Stimulated activated CD8-positive, alpha-beta memory T cell treated with anti-CD3 and anti-CD28 coated beads, Interleukin-7, amount 100 ng/mL, for 24 hours (primary cell): ENCODE measurements around the gene MSI1.

Experiments used
- DNase-seq: peaks from one replicate; pipeline ENCODE4 v3.0.0-alpha.2; 2020; ENCODE audit warnings: low read depth

The MSI1 gene

DNA sequence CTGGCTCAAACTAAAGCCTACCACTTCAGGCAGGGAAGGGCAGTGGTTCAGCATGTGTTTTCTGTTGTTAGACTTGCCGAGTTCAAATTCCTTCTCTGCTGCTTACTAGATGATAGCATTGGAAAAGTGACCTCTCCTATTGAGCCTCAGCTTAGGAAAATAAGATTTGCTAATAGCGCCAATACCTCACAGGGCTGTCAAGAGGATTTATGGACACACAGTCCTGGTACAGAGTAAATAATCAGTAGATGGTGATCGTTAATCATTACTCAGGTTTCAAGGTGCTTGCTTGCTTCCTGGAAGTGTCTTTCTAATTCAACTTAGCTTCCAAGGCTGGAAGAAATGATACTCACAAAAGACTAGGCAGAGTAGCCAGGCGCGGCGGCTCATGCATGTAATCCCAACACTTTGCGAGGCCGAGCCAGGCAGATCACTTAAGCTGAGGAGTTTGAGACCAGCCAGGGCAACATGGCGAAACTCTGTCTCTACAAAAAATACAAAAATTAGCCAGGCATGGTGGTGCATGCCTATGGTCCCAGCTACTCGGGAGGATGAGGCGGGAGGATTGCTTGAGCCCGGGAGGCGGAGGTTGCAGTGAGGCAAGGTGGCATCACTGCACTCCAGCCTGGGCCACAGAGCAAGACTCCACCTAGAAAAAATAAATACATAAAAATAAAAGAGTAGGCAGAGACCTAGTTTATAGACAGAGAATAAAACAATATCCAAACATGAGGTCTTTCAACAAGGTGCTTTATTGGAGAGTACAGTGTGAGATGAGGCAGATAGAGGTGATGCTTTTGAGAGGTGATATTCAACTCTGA lies 47.4 kb downstream of the MSI1 start:
- DNase-seq = no peak

DNA sequence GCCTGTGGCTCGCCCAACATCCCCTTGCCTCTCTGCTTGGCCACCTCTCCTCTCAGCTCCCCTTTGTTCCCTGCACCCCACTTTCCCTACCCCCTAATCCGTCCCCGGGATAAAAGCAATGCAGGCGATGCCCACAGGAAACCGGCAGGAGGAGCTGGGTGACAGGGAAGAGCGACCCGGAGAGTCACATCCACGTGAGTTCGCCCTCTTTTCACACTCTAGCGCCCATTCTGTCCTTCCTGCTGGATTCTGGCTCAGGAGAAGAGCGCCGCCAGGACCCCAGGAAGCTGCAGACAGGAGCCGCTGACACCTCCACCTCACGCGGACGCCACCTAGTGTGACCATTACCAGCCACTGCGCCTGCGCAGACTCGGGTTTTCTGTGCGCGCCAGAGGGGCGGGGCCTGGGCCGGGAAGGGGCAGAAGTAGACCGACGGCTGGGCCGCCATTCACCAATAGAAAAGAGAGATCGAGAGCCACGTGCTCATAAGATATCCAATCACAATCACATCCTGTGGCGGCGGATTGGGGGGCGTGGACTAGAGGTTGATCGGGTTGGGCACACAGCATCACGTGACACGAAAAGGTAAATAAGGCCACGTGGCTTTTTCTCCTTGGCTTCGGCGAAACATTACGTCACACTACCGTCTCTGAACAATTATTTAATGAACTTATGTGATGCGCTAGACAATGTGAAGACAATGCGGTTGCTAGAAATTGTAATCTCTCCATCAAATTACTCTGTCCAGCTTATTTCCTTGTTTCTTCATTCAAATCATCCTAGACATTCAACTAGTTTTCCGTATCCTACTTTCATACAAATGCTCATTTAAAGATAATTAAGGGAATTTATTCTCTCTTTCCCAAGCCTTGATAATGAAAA lies 51.5 kb downstream of the MSI1 start:
- DNase-seq = peak; percentile 100

DNA sequence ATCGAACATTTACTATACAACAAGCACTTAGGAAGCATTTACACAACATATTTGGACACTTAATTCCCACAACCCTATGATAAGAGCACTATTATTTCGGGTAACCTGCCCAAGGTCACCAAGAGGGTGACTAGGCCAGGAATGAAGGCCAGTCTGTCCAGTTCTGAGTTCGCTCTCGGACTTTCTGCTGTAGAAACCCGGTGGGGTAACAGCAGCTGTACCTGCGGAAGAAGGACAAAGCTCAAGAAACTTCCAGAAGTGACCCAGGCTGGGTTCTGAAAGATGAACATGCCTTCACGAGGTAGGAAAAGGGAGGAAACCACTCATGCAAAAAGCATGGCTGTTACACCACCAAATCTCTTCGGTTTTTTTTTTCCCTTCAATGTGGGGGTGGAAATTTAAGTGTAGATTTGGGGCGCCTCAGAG lies 52.2 kb downstream of the MSI1 start:
- DNase-seq = no peak

DNA sequence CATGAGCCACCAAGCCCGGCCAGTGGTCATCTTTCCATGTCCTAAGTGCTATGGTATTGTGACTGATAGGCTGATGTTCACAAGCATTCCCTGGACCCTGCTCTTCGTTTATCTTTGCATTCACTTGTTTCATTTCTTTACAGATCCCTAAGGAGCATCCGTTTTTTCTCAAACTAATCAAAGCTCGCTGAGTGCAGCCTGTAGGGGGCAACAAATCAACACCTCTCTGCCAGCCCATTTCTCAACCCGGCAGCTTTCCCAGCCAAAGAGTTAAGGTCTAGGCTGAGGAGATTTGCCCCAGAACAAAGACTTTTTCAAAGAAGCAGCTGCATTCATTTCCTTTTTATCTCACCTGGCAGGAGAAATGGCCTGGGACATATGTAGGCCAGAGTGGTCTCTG lies 54.7 kb downstream of the MSI1 start:
- no peak for DNase-seq

DNA sequence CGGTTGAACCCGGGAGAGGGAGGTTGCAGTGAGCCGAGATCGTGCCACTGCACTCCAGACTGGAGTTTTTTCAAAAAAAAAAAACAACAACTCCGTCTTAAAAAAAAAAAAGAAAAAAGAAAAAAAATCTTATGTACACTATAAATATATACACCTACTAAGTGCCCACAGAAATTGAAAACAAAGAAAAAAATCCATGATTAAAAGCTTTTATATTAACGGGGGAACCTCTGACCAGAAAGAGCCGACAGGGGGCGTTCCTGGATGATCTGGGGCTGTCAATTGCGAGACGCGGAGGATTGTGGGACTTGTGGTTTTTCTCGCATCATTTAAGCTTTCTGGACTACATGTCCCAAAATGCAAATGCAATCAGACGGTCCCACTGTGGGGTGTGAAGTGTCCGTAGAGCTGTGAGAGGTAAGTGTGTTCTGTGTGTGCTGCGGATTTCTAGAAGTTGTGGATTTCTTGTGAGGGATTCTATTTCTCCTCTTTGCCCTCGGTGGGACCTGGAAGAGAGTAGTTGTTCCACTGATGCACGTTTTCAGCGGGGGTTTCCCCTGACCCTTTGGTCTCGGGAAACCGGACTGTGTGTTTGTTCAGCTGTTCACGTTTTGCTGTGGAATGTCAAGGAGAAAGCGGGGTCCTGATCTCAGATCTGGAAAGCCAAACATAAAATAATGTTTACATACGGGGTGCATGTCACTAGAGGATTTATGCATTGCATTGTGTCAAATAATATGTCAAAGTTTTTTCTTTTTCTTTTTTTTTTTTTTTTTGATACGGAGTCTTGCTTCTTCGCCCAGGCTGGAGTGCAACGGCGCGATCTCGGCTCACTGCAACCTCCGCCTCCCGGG lies 66.8 kb downstream of the MSI1 start, which contains the start of gene SIRT4:
TSS of gene SIRT4 (plus strand) at position 360 of the 854 bp plus-strand sequence. CDS start 1,241 bp downstream, outside the sequence.
- peak; percentile 78 for DNase-seq

DNA sequence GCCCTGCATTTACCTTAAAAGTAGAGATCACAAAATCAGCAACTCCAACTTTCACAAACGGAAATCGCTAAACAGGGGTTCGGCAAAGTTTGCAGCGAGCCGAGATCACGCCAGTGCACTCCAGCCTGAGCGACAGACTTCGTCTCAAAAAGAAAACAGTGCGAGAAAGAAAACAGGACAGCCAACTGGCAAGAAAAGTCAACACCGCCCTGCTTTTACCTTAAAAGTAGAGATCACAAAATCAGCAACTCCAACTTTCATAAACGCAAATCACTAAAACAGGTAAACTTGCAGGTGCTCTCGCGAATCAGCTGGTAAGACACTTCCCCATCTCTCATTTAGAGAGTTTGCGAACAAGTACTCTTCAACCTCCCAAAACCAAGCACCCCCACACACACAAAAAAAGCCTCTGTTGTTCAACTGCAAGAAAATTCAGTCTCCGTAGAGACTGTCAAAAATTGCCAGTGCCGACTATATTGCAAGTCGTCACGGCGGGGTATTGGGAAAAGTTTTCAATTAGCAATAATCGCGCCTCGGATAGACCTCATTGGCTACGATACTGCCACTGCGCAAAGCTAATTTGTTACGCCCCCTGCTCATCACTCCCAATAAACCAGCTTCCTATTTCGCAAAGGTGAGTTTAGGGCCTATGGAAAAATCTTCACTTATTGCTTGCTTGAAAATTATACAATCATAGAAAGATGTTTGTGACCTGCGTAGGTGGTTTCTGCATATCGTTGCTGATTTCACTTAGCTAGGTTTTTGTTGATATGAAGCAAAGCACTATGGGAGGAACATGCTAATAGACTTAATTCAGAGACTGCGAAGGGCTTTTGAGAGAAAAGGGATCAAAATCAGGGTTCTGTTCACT lies 76.1 kb downstream of the MSI1 start, which contains the start of gene RNU4-1:
TSS of gene RNU4-1 (minus strand) at position 577 of the 871 bp plus-strand sequence.
- peak; percentile 43 for DNase-seq

DNA sequence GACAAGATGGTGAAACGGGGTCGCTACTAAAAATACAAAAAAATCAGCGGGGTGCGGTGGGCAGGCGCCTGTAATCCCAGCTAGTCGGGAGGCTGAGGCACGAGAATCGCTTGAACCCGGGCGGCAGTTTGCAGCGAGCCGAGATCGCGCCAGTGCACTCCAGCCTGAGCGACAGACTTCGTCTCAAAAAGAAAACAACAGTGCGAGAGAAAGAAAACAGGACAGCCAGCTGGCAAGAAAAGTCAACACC lies 76.6 kb downstream of the MSI1 start:
- no peak for DNase-seq
